GM18517 (cell line): ENCODE measurements around the gene HMGN5.
A peak's percentile ranks its signal among the peaks of the same experiment; 100 is the strongest.

Experiments used
- ATAC-seq: cut with Tn5 transposase; IDR thresholded peaks from one replicate; pipeline ENCODE4 v1.9.1; 2021; ENCODE audit warnings: mild to moderate bottlenecking, moderate library complexity; ENCODE audit not compliant: unreplicated experiment

The HMGN5 gene, protein sequence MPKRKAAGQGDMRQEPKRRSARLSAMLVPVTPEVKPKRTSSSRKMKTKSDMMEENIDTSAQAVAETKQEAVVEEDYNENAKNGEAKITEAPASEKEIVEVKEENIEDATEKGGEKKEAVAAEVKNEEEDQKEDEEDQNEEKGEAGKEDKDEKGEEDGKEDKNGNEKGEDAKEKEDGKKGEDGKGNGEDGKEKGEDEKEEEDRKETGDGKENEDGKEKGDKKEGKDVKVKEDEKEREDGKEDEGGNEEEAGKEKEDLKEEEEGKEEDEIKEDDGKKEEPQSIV

DNA sequence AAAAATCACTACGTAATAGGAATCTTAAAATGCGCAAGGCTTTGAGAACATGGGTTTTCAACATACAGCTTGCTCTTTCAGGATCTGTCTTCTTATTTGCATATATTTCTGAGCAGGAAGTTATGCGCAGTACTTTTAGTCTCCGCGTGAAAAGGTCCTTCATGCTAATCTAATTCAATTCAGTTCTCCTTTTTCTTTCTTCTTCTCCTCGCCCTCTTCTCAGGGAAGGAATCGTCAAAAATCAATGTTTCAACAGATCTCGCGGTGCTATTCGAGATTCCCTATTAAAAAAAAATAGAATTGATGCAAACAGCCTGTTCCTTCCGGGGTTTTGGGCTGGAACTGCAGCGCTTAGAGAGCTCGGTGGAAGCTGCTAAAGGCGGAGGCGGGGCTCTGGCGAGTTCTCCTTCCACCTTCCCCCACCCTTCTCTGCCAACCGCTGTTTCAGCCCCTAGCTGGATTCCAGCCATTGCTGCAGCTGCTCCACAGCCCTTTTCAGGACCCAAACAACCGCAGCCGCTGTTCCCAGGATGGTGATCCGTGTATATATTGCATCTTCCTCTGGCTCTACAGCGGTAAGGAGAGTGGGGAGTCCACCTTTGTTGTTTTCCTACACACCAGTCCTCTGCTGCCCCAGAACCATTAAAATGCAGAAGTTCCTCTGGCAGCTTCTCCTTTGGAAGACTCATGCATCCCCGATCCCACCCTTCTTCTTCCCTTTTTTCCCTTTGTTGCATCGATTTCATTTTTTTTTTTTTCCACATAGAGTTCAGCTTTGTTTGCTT, at the start of gene HMGN5, which contains the start of gene SH3BGRL:
TSS of gene HMGN5 (minus strand) at position 243 of the 785 bp plus-strand sequence. CDS start 80,364 bp downstream, outside the sequence.
TSS of gene SH3BGRL (plus strand) at position 432 of the 785 bp plus-strand sequence. CDS start at position 531, 99 bp downstream.
- peak; percentile 92 for ATAC-seq

DNA sequence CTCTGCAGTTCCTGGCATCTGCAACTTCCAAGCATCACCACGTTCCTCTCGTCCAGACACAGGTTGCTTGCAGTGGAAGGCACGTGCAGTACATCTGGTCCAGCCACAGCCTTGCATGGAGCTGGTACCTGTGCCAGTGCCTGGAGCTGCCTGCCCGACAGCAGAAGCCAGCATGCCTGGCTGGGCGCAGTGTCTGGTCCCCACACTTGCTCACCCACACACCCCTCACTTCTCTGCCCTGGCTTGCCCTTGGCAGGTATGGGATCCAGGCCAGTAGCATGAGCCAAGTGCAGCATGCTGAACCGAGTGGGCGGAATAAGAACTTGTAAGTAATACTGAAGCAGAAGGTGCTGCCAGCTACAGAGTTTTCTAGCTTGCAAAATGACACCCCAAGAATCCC, 40.0 kb upstream of the HMGN5 start:
- ATAC-seq: no peak

DNA sequence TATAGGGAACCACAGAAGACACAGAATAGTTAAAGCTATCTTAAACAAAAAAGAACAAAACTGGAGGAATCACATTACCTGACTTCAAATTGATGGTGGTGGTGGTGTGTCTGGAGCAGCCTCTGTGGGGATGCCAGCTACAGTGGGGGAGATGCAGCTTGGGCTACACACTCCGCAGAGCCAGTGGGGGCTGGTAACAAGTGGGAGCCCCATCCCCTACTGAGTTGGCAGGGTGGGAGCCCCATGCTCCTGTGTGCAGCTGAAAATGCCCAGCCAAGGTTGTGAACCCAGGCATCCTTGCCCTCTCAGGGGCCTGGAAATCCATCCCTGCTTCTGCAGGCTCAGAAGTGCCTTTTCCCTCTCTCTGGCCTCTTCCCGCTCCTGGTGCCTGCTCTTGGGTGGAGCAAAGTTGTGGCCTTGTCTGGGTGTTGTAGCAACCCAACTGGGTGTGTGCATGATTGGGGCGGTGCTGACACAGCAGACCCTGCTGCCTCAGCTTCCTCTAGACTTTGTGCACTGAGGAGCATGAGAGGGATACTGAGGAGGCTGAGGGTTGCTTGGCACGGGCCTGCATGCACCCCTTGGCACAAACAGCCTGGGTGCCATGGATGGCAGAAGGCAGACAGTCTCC, 39.1 kb upstream of the HMGN5 start:
- no peak for ATAC-seq

DNA sequence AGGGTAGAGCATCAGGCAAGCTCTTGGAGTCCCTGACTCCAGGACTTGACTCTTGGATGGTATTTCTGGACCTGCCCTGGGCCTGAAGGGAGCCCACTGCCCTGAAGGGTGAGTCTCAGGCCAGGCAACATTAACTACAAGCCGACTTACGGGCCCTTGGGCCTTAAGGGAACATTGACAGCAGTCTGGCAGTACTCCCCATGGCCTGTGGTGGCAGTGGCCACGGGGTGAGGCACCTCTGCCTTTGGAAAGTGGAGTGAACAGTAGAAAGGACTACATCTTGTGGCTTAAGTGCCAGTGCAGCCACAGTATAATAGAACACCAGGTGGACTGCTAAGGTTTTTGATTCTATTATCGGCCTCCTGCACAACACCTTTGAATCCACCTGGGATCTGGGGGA, 36.5 kb upstream of the HMGN5 start:
- no peak for ATAC-seq

DNA sequence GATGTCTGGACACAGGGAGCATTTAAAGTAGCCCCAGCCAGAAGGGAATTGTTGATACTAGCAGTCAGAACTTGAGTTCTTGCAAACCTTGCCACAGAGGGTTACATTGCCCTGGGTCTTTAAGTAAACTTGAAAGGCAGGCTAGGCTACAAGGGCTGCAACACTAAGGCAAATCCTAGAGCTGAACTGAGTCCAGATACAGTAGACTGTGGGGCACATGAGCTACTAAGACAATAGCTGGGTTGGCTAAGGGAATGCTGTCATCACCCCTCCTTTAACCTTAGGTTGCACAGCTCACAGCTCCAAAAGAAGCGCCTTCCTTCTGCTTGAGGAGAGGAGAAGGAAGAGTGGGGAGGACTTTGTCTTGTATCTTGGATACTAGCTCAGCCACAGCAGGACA, 35.8 kb upstream of the HMGN5 start:
- ATAC-seq: no peak

DNA sequence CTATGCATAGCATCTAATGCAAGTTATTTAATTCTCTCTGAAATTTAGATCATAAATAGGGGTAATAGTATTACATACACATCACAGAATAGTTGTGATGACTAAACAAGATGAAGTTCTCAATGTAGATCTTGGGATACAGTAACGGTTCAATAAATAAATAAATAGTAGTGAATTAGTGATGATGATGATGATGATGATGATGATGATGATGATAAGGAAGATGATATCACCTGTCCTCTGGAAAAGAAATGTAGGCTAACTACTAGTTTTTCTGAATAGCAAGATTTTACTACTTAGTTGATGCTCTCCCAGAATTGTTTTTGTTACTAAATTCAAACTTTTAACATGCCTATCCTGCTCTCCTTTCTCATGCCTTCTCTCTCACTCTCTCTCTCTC, 30.5 kb upstream of the HMGN5 start:
- no peak for ATAC-seq

DNA sequence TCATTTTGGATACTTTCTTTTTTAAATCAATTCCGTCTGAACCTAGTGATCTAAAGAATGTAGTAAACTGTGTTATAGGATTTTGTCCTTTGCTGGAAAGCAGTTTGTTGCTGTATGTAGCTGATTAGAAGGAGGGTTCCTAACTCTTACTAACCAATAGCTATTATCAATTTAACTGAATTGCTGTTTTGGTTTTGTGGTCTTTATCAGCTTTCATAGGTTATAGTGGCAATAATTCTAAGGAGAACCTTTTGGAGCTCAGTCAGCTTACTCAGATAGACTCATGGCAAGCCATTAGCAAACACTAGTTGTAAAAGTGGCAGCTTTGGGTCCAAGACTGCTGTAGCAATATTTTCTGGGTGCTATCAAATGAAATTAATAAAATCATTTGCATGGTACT, 29.8 kb upstream of the HMGN5 start:
- ATAC-seq: no peak

DNA sequence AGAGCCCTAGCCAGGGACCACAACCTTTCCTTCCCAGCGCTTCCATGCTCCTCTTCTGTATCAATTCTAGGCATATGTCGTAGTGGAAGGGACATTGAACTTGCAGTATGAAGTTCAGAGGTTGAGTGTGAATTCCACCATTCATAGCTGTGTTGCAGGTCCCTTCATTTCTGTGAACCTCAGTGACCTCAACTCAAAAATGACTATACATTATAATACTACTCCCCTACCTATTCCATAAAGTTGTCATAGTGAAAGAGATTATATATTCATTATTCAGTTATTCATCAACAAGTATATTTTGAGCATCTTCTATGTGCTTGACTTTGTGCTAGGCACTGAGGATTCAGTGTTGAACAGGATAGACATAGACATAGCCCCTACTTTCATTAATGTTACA, 28.2 kb upstream of the HMGN5 start:
- no peak for ATAC-seq

DNA sequence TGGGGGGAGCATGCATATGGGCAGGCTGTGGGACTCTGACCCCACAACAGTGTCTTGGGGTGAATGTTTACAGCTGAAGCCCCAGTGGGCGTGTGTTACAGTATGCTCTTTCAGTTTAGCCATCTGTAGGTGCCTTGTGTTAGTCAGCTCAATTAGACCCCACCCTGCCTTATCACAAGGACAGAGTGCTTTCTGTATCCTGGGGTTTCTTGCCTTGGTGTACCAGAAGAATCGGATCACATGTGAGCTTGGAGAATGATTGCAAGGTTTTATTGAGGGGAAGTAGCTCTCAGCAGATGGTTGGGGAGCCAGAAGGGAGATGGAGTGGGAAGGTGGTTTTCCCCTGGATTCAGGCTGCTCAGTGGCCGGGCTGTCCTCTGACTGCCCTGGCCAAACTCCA, 27.5 kb upstream of the HMGN5 start:
- no peak for ATAC-seq

DNA sequence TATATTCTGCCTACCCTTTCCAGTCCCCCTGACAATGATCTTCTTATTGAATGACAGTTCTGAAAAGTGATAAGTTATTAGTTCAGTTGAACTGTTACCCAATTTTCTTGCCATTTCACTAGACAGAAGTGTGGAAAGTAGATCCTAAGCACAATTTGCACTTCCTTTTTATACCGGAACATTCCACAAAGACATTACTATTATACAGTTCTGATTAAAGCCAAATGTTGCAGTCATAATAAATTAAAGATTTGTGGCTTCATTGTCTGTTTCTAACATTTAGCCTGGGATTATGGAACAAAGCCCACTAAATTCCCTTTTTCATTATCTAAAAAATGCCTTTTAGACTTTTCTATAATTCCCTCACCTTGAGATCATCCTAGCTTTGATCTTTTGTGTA, 14.0 kb upstream of the HMGN5 start:
- no peak for ATAC-seq

DNA sequence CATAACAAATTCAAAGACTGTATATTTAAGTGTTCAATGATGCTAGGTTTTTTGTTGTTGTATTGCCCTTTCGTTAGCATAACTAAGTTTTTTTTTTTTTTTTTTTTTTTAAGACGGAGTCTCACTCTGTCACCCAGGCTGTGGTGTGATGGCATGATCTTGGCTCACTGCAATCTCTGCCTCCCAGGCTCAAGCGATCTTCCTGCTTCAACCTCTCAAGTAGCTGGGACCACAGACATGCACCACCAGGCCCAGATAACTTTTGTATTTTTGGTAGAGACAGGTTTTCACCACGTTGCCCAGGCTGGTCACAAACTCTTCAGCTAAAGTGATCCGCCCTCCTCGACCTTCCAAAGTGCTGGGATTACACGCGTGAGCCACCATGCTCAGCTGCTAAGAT, 7.2 kb upstream of the HMGN5 start:
- ATAC-seq: no peak

DNA sequence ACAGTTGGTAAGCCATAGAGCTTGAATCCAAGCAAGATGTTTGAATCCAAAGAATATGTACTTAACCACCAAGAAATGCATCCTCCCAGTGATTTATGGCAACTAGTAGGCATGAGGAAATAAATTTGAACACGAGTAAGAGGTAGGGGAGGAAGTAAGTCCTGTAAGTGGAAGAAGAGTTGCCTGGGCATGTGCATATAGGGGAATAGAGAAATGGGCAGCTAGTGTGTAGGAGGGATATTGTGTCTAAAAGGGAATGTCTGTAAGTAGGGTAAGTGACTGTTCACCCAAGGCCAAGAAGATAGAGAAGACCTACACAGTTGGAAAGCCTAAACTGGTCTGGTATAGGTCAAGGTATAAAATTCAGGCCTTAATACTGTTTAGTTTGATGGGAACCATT, 4.8 kb upstream of the HMGN5 start:
- ATAC-seq: no peak

DNA sequence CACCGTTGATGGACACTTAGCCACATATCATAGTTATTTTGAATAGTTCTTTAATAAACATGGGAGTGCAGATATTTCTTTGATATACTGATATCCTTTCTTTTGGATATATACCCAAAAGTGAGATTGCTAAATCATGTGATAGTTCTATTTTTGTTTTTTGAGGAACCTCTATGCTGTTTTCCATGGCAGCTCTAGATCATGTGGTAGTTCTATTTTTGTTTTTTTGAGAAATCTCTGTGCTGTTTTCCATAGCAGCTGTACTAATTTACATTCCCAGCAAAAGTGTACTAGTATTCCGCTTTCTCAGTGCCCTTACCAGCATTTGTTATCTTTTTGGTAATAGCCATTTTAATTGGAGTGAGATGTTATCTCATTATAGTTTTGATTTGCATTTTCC, 3.8 kb upstream of the HMGN5 start:
- no peak for ATAC-seq

DNA sequence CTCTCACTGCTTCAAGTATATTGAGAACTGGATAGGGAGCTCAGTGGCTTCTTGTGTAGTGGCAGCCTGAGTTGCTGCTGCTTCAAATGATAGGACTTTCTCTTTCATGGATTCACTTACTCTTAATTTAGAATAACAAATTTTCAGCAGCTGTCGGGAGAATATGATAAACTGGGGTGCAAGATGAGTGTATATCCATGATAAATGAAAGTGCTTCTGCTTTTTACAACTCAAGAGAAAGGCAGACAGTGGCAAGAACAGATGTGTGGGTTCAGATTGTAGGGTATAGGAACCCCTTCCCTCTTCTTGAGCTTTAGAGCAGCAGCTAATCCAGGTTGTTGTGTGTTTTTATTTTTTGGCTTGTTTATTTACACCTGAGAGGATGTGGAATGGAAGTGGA, 1.2 kb upstream of the HMGN5 start:
- no peak for ATAC-seq

DNA sequence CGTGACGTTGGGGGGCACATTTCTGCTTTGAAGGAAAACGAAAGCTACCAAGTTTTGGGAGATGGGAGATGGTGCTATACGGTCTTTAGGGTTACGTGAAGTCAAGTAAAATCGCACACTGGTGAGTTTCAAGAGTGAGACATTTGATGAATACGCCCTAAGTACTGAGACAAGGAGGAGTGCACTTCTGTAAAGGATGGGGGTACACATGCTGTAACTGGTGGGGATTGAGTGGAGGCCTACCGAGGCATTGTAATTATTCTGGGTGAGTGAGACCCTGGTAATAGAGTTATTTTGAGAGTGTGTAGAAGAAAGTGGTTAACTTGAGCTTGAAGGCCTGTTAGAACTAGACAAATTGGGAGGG, 725 bp upstream of the HMGN5 start:
- ATAC-seq: no peak

DNA sequence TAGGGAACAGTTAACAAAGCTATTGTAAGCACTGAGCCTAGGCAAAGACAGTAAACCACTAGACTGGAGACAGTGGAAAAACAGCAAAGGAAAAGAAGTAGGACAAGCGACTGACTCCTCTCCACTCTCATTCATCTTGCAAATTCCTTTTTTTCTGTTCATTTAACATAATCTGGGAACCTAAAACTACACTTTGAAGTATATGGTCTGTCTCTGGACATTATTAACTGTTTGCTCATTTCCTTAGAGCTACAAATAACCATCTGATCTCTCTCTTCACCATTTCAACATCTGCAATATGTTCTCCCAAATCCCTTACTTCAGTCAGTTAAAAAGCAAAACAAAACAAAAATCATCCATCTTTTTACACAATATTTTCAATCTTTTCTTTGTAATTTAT, 642 bp downstream of the HMGN5 start:
- ATAC-seq: no peak

DNA sequence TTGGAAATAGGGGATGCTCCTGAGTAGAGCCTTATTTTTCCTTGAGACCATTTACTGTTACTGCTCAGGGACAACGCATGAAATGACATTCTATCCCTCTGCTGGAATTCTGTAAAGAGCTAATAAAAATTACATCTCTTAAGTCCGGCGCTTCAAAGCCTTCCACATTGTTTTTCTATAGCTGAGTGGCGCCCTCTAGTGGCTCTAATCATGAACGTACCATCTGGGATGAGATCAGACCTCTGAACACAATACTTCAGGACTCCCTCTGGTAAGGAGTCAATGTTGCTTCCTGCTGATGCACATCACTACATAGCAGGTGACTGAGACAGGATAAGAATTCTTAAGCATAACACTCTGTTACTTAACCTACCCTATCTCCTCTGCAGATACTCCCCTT, 6.0 kb downstream of the HMGN5 start:
- ATAC-seq: peak; percentile 99

DNA sequence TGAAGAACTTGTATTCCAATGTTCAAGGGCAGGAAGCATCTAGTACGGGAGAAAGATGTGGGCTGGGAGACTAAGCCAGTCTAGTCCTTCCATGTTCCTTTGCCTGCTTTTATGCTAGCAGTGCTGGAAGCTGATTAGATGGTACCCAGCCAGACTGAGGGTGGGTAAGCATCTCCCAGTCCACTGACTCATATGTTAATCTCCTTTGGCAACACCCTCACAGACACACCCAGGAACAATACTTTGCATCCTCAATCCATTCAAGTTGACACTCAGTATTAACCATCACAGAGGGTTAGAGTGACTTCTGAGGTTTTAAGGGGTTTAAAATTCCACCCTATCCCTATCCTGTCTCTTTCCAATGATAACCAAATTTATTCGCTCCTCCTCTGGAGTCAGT, 6.5 kb downstream of the HMGN5 start:
- no peak for ATAC-seq

DNA sequence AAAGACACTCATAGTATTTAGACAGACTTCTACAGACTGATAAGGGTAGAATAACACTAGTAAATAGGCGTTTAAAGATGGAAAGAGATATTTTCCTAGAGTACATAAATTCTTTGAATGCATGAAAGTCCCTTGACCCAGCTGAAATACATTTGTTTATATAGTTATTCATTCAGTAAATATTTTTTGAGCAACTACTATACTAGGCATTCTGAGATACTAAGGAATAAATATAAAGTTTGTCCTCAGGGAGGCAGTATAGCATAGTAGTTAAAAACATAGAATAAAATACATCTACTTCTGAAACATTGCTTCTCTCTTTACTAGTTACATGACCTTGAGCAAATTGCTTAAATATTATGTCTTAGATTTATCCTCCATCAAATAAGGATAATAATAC, 27.4 kb downstream of the HMGN5 start:
- ATAC-seq: no peak

DNA sequence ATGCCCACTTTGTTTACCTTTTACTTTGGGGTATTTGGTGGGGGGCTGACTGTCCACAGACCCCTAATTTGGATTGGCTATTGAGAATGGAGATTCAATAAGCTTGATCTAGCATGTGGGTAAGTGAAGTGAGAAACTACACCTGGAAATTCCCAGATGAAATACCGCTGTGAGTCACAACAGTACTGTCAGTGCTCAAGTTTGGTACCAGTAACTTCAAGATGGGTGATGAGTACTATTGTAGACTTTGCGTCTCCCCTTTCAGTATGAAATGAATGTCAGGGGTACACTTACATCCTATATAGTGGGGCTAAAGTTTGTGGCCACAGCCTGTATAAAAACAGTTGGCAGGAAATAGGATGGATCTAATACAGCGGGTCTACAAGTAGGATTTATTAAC, 33.3 kb downstream of the HMGN5 start:
- no peak for ATAC-seq

DNA sequence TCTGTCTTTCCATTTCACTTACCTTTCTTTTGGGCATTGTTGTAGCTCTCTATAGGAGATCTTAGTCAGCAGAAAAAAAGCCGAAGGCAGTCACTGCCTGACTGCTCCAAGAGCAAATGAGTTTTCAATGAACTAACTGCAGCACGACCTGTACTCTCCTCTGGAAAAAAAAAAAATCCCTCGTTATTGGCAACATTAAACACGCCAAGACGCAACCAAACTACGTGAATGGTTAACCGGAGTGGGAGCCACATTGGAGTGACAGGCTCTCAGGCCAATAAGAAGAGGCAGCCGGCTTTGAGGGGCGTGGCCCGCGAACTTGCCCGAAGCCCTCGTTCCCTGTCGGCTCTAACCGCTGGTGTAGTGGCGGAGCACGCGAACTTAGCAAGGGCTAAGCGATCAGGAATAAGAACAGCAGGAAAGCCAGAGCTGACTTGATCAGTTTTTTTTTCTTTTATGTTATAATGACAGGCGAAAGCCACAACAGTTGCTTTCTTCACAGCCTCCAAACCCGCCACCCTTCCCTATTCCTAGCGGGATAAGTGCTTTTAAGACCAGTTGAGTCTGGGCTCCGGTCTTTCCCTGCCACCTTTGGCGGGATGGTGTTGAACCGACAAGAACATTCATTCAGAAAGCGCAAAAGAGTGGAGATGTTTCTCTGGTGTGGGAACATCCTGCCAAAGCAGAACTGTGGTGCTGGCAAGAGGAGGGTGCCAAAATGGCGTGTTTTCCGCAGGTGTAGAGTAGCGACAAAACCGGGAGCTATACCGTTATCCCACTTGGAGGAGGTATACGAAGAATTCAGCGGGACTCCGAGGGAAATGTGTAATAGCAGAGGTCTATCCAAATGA, 80.0 kb downstream of the HMGN5 start:
- ATAC-seq: peak; percentile 92
